Heart left ventricle (tissue), 16 donors: Measurements from ENCODE around the gene MAPT. TPM values are rescaled to one million over a fixed set of nuclear protein-coding genes. Genes with fewer than 3 reads are reported as not detected.

Source experiments
- ATAC-seq, 4 donors: fragments of 200-7000 bp; cut with Tn5 transposase; one replicate each; pipeline ENCODE4 v1.9.1; 2020 to 2022; ENCODE audit warnings: moderate library complexity in 4 of 4, mild to moderate bottlenecking in 3 of 4, moderate number of reproducible peaks in 1 of 4
- DNase-seq, 5 donors: peaks; one replicate each; pipeline ENCODE4 v3.0.0-alpha.2; 2020
- H3K27ac ChIP-seq, 12 donors: fragments of 200-600 bp; sonication (generic) in 4 of 12; one replicate each; pipeline versions ENCODE4 v1.5.0 to v1.8.0; 2016 to 2022; ENCODE audit warnings: mild to moderate bottlenecking in 2 of 12
- H3K27me3 ChIP-seq, 9 donors: fragments of 200-600 bp; sonication (generic) in 2 of 9; one replicate each; pipeline versions ENCODE4 v1.5.1 to v1.8.0; 2016 to 2022; ENCODE audit warnings: mild to moderate bottlenecking in 3 of 9
- H3K36me3 ChIP-seq, 9 donors: fragments of 200-600 bp; sonication (generic) in 2 of 9; one replicate each; pipeline versions ENCODE4 v1.5.0 to v1.8.0; 2018 to 2022; ENCODE audit warnings: mild to moderate bottlenecking in 2 of 9
- H3K4me1 ChIP-seq, 12 donors: fragments of 200-600 bp; sonication (generic) in 4 of 12; one replicate each; pipeline versions ENCODE4 v1.5.0 to v1.8.0; 2016 to 2022; ENCODE audit warnings: mild to moderate bottlenecking in 3 of 12
- H3K4me3 ChIP-seq, 12 donors: fragments of 200-600 bp; sonication (generic) in 4 of 12; one replicate each; pipeline versions ENCODE4 v1.5.0 to v1.8.0; 2017 to 2022; ENCODE audit warnings: mild to moderate bottlenecking in 9 of 12, moderate library complexity in 4 of 12
- H3K9me3 ChIP-seq, 12 donors: fragments of 200-600 bp; sonication (generic) in 4 of 12; one replicate each; pipeline versions ENCODE4 v1.5.0 to v1.8.0; 2016 to 2022; ENCODE audit warnings: mild to moderate bottlenecking in 1 of 12
- CTCF ChIP-seq, 12 donors: fragments of 200-600 bp; sonication (generic) in 4 of 12; IDR thresholded peaks; one replicate each; pipeline versions ENCODE4 v1.5.0 to v1.8.0; 2018 to 2022; ENCODE audit warnings: antibody characterized with exemption in 12 of 12, mild to moderate bottlenecking in 5 of 12
- POLR2A ChIP-seq, 2 donors: fragments of 450-650 bp; IDR thresholded peaks; one replicate each; pipeline ENCODE4 v1.6.1; 2017; ENCODE audit warnings: antibody characterized with exemption in 2 of 2, mild to moderate bottlenecking in 2 of 2, moderate library complexity in 2 of 2
- WGBS, 4 donors: extraction: QIAGEN DNeasy Blood & Tissue Kit in 2 of 4; methylation state at CpG; one replicate each; pipeline versions ENCODE4 v1.1.5 to v1.1.7; 2013 to 2018; 5-methylcytosine and 5-hydroxymethylcytosine counted together
- intact Hi-C, 10 donors: fragments of 100-400 bp; cut with DNase I; formaldehyde crosslinking; loops; one replicate each; pipeline versions ENCODE4 v1.11.1 to v1.14.2; 2022
- polyA plus RNA-seq, 2 donors: library from polyadenylated mRNA; stranded (reverse); fragments of 200-250 nt; gene quantifications; one replicate each; pipeline ENCODE4 v1.2.3, GENCODE V29; 2013
- total RNA-seq, 9 donors: library from RNA; depleted of rRNA in 2 of 9; stranded (reverse); fragments of >200 nt in 2 of 9; fragmentation: NEBNext Ultra II Directional in 3 of 9; extraction: Animal tissue kit (Norgen Biotek cat#: 25700) in 3 of 9; gene quantifications; one replicate each; pipeline versions ENCODE4 v1.1.0 to v1.2.4, GENCODE V29; 2016 to 2023
- donor health status: ischemic (EF 13 %, LVEDD 7.1; RV severe dilation, severe dysfunction).
- donor health status: healthy with polysubstance abuse.
- donor health status: DM: no; HTN: yes; CAD: no.
- donor health status: DM: no; HTN: no; CAD: no.
- donor health status: ischemic (EF 25% LVEDD 6.9; RV normal size, moderate dysfunction).
- donor health status: ischemic (EF 25% LVEDD 5.7; RV mildly dilated, moderate dysfunction).
- donor health status: healthy.
- donor health status: DM: yes; HTN: yes; CAD: no.
- donor health status: ischemic (EF 35%, LVEDD 5.7; RV mildly dilated, moderate dysfunction).
- donor health status: nonischemic (EF 11% LVEDD 7.7; RV severe dilation, severe dysfunction).
- donor health status: DM: yes; HTN: yes; CAD: no.
- donor health status: PGD.
- donor health status: ischemic (EF 29% LVEDD 5.4; RV normal size, mild dysfunction).
- donor health status: nonischemic (EF 23%, LVEDD 6.1; RV moderate dilation, normal function).

The MAPT gene
- total and polyA plus RNA-seq, 11 donors = 2.9 to 70.4 (median 29.3) TPM

GRCh38 chr17:45934044-45934979 is 40.0 kb downstream of the MAPT start:
- Histone ChIP-seq H3K9me3 (peaks cover 0 to 2% (median 0%) of the 10 kb centered on the region in 12 donors), H3K36me3 (no peaks in the 10 kb centered on the region), H3K27me3 (no peaks in the 10 kb centered on the region), H3K4me3 (no peak overlapping the region), H3K27ac (no peak overlapping the region), H3K4me1 (peaks cover 0 to 5% (median 0%) of the 10 kb centered on the region in 12 donors)
- no peak for ATAC-seq
- intact Hi-C loops = no loop called here
- no peak for DNase-seq
- no peak for TF ChIP-seq POLR2A (IDR thresholded peaks at IDR 0.05)
- no peak for TF ChIP-seq CTCF (IDR thresholded peaks at IDR 0.05)
- 73 to 77% (median 77%) methylated on average over 12 of the region's 12 CpGs for whole genome bisulfite sequencing, 4 donors

GRCh38 chr17:45935197-45935709 is 40.9 kb downstream of the MAPT start:
- H3K27me3 ChIP-seq = no peaks in the 10 kb centered on the region
- H3K4me3 ChIP-seq = no peak overlapping the region
- H3K4me1 ChIP-seq = peaks cover 0 to 5% (median 0%) of the 10 kb centered on the region in 12 donors
- intact Hi-C loops = loop anchor here in 1 of 10 donors (5.0 kb wide), 1 partner anchor 38 kb away; no protein-coding TSS in a partner anchor
- DNase-seq = no peak
- ATAC-seq = no peak
- 87 to 94% (median 90%) methylated on average over 8 of the region's 8 CpGs for WGBS, 4 donors
- H3K9me3 ChIP-seq = no peaks in the 10 kb centered on the region
- H3K36me3 ChIP-seq = no peaks in the 10 kb centered on the region
- no peak overlapping the region for H3K27ac ChIP-seq
- no peak for TF ChIP-seq CTCF (IDR thresholded peaks at IDR 0.05)
- TF ChIP-seq POLR2A (IDR thresholded peaks at IDR 0.05) = no peak

GRCh38 chr17:45935710-45936509 is 41.6 kb downstream of the MAPT start:
- DNase-seq = no peak
- H3K36me3 ChIP-seq = no peaks in the 10 kb centered on the region
- no peak for TF ChIP-seq POLR2A (IDR thresholded peaks at IDR 0.05)
- no peak for TF ChIP-seq CTCF (IDR thresholded peaks at IDR 0.05)
- no peak overlapping the region for H3K4me3 ChIP-seq
- no peak overlapping the region for H3K27ac ChIP-seq
- 93% methylated on average over 10 of the region's 10 CpGs for WGBS, 4 donors
- intact Hi-C loops = loop anchor here in 1 of 10 donors (5.0 kb wide), 1 partner anchor 39 kb away; no protein-coding TSS in a partner anchor
- no peaks in the 10 kb centered on the region for H3K27me3 ChIP-seq
- ATAC-seq = no peak
- peaks cover 0 to 7% (median 4%) of the 10 kb centered on the region in 12 donors for H3K4me1 ChIP-seq
- no peaks in the 10 kb centered on the region for H3K9me3 ChIP-seq
